NB4 (cell line): ENCODE data around the gene UMAD1.

Experiments
- MAX ChIP-seq: IDR thresholded peaks from 2 replicates; pipeline ENCODE4 v1.6.1; 2011; ENCODE audit warnings: low read depth, low read length
- TF ChIP-seq, protein P1 (sequence below): IDR thresholded peaks from one replicate; pipeline ENCODE4 v1.5.1; 2012; ENCODE audit warnings: low read depth, low read length

DNA sequence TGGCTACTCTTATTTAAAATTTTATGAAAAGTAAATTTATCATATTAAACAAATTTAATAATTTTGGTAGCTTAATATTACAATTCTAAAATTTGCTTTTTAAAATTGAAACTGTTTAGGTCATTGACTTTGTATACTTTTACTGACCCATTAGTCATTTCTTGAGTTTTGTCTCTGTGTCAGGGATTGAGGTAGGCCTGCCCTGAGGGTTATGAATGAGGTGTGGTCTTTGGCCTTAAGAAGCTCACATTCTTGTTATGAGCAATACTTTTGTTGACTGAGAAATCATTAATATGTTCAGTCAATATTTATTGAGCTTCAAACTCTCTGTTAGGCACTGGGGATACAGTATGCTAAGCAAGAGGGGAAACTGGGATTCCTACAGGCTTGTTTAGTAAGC is 124.9 kb downstream of the UMAD1 start:
- TF ChIP-seq, protein P1, sequence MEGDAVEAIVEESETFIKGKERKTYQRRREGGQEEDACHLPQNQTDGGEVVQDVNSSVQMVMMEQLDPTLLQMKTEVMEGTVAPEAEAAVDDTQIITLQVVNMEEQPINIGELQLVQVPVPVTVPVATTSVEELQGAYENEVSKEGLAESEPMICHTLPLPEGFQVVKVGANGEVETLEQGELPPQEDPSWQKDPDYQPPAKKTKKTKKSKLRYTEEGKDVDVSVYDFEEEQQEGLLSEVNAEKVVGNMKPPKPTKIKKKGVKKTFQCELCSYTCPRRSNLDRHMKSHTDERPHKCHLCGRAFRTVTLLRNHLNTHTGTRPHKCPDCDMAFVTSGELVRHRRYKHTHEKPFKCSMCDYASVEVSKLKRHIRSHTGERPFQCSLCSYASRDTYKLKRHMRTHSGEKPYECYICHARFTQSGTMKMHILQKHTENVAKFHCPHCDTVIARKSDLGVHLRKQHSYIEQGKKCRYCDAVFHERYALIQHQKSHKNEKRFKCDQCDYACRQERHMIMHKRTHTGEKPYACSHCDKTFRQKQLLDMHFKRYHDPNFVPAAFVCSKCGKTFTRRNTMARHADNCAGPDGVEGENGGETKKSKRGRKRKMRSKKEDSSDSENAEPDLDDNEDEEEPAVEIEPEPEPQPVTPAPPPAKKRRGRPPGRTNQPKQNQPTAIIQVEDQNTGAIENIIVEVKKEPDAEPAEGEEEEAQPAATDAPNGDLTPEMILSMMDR, result no peak
- TF ChIP-seq MAX, result no peak
